ENCODE results near the gene ANXA6. TPM values are rescaled to one million over a fixed set of nuclear protein-coding genes. Genes with fewer than 3 reads are reported as not detected.

Gene ANXA6
- total RNA-seq, 4 donors from 2014 or later, result 91.6 to 164 (median 142) TPM

DNA sequence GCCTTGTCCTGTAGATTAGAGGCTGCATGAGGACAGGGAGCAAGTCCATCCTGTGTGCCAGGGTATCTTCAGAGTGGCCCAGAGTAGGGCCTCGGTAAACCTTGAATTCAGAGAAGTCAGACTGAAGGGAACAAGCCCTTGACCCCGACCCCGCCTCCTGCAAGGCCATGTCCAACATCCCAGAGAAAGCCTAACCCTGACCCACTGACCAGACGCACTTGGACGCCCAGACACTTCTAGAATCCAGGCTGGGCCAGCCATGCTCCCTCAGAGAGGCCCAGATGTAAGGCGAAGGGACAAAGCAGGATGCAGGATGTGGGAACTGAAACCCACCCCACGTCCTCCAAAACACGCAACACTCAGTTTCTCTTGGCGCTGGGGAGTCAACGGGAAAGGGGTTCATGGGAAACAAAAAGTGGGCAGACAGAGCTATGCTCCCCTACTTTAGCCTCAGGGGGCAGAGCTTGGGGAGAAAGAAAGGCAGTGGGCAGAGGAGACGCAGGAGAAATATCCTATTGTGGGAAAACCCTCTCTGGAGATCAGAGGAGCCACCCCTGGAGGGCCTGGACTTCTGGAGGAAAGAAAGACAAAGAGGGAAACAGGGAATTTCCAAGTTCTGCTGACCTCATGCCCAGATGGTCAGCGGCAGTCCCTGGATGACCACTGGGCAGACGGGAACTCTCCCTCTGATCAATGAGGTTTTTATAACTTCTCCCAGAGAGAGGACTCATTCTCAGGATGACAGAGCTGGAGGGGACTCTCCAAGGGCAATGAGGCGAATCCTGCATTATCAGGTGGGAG lies 89.7 kb downstream of the ANXA6 start:
- Histone ChIP-seq H3K4me1 (peaks cover 95 to 98% of the 10 kb centered on the region in 2 donors), H3K9me3 (no peaks in the 10 kb centered on the region), H3K36me3 (no peaks in the 10 kb centered on the region), H3K4me3 (no peak overlapping the region), H3K27me3 (no peaks in the 10 kb centered on the region), H3K27ac (peak overlapping the region; percentile 90 to 94 (median 92))
- intact Hi-C loops (cut with DNase I; ENCODE audit: low total_unique reads), result loop anchor here (1.0 kb wide), 1 partner anchor 8 kb away; no protein-coding TSS in a partner anchor
- DNase-seq, result no peak
- TF ChIP-seq CTCF (IDR thresholded peaks at IDR 0.05 in 4 of 5, conservative IDR thresholded peaks at IDR 0.05 in 1 of 5) (no peak), POLR2A (IDR thresholded peaks at IDR 0.05) (no peak)
- no peak for ATAC-seq
- in situ Hi-C loops (cut with MboI; ENCODE audit: low sequenced_read_pairs in 4 of 4), result no loop called here

- in situ Hi-C loops (cut with MboI; ENCODE audit: low sequenced_read_pairs in 4 of 4) (no loop called here), intact Hi-C loops (cut with DNase I; ENCODE audit: low total_unique reads) (no loop called here)
- Histone ChIP-seq H3K4me1 (peaks cover 95 to 98% of the 10 kb centered on the region in 2 donors), H3K27ac (peak overlapping the region; percentile 90 to 94 (median 92)), H3K27me3 (no peaks in the 10 kb centered on the region), H3K4me3 (no peak overlapping the region), H3K36me3 (peaks cover 0 to under 1% of the 10 kb centered on the region in 2 donors), H3K9me3 (no peaks in the 10 kb centered on the region)
- no peak for ATAC-seq
- no peak for TF ChIP-seq CTCF (IDR thresholded peaks at IDR 0.05 in 4 of 5, conservative IDR thresholded peaks at IDR 0.05 in 1 of 5)
- no peak for TF ChIP-seq POLR2A (IDR thresholded peaks at IDR 0.05)
- no peak for DNase-seq
These were observed 90.7 kb downstream of the ANXA6 start for GRCh38 chr5:151066920-151067319.

- H3K9me3 ChIP-seq, result no peaks in the 10 kb centered on the region
- in situ Hi-C loops (cut with MboI; ENCODE audit: low sequenced_read_pairs in 4 of 4) (no loop called here), intact Hi-C loops (cut with DNase I; ENCODE audit: low total_unique reads) (no loop called here)
- no peak for TF ChIP-seq CTCF (IDR thresholded peaks at IDR 0.05 in 4 of 5, conservative IDR thresholded peaks at IDR 0.05 in 1 of 5)
- H3K4me3 ChIP-seq, result no peak overlapping the region
- H3K27ac ChIP-seq, result peak overlapping the region; percentile 90 to 94 (median 92)
- H3K36me3 ChIP-seq, result peaks cover 0 to 11% of the 10 kb centered on the region in 2 donors
- H3K27me3 ChIP-seq, result no peaks in the 10 kb centered on the region
- DNase-seq (no peak), ATAC-seq (no peak)
- peaks cover 91 to 97% of the 10 kb centered on the region in 2 donors for H3K4me1 ChIP-seq
These were observed 92.0 kb downstream of the ANXA6 start for GRCh38 chr5:151065609-151066008.

- in situ Hi-C loops (cut with MboI; ENCODE audit: low sequenced_read_pairs in 4 of 4), result no loop called here
- Histone ChIP-seq H3K27ac (peak overlapping the region; percentile 90 to 94 (median 92)), H3K27me3 (no peaks in the 10 kb centered on the region), H3K4me1 (peaks cover 91 to 97% of the 10 kb centered on the region in 2 donors), H3K36me3 (peaks cover 0 to 11% of the 10 kb centered on the region in 2 donors), H3K9me3 (no peaks in the 10 kb centered on the region), H3K4me3 (no peak overlapping the region)
- ATAC-seq, result no peak
- DNase-seq, result no peak
- intact Hi-C loops (cut with DNase I; ENCODE audit: low total_unique reads), result no loop called here
- TF ChIP-seq CTCF (IDR thresholded peaks at IDR 0.05 in 4 of 5, conservative IDR thresholded peaks at IDR 0.05 in 1 of 5) (no peak), POLR2A (IDR thresholded peaks at IDR 0.05) (no peak)
These were observed 92.6 kb downstream of the ANXA6 start for GRCh38 chr5:151064916-151065499.

All from gastrocnemius medialis (tissue), 4 donors.